Measurements from ENCODE around the gene TIMD4. TPM values are rescaled to one million over a fixed set of nuclear protein-coding genes. Genes with fewer than 3 reads are reported as not detected.

TIMD4 gene
- total RNA-seq, 1 experiment from 2014 or later, result not detected

DNA sequence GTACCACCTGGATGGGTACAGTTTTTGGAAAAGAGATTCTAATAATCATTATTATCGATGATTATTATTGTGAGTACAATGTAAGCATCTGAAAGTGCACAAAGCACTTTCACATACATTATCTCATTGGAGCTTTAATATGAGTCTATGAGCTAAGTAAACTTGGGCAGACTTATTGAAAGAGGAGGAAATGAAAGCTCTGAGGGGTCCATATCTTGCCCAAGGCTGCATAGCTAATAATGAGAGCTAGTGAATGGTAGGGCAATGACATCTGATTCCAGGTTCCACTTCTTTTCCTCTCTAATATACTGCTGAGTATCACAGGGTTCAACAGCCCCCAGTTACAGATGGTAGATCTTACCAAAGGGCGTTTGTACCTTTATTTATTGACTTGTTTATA lies 26.1 kb downstream of the TIMD4 start:
- TF ChIP-seq EZH2 (IDR thresholded peaks at IDR 0.05; ENCODE audit: low read depth), result no peak
- TF ChIP-seq, protein P1, sequence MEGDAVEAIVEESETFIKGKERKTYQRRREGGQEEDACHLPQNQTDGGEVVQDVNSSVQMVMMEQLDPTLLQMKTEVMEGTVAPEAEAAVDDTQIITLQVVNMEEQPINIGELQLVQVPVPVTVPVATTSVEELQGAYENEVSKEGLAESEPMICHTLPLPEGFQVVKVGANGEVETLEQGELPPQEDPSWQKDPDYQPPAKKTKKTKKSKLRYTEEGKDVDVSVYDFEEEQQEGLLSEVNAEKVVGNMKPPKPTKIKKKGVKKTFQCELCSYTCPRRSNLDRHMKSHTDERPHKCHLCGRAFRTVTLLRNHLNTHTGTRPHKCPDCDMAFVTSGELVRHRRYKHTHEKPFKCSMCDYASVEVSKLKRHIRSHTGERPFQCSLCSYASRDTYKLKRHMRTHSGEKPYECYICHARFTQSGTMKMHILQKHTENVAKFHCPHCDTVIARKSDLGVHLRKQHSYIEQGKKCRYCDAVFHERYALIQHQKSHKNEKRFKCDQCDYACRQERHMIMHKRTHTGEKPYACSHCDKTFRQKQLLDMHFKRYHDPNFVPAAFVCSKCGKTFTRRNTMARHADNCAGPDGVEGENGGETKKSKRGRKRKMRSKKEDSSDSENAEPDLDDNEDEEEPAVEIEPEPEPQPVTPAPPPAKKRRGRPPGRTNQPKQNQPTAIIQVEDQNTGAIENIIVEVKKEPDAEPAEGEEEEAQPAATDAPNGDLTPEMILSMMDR (conservative IDR thresholded peaks at IDR 0.05), result no peak

DNA sequence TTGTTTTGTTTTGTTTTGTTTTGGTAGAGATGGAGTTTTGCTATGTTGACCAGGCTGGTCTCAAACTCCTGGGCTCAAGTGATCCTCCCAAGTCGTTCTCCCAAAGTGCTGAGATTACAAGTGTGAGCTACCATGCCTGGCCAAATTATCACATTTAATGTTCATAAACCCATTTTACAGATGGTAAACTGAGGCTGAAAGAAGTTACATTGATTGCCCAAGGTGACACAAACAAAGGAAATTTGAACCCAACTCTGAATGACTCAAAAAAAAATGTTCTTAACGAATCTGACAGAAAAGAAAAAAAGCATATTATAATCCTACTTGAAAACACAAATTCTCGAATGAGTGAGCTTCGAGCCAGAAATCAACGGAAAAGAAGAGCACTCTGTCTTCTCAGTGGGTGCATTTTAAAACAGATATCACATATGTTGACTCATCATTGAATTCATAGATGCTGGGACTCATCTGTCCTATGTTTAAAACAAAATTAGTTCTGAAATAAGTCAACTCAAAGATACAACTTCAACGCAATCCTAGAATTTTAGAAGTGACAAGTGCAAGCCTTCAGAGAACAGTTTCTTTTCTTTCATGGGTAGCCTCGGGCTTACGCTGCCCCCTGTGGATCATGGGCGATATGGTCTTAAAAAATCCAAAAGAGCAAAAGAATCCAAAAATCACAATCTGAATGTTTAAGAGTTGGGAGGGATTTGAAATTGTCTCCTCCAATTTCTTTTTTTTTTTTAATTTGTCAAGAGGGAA lies 28.4 kb downstream of the TIMD4 start:
- Histone ChIP-seq H3K36me3 (ENCODE audit: low read depth) (no peaks in the 10 kb centered on the region), H2AFZ (no peak overlapping the region), H4K20me1 (ENCODE audit: insufficient read depth) (no peaks in the 10 kb centered on the region), H3K4me1 (replicated peaks; ENCODE audit: insufficient read depth) (no peaks in the 10 kb centered on the region), H3K79me2 (ENCODE audit: low read depth) (no peaks in the 10 kb centered on the region), H3K4me3 (no peak overlapping the region), H3K9me2 (ENCODE audit: insufficient read depth) (no peaks in the 10 kb centered on the region; the same call in 1 of the 2 replicates), H3K27me3 (ENCODE audit: insufficient read depth, low read depth) (peaks cover 10% of the 10 kb centered on the region; the same call in 1 of the 2 replicates), H3K4me2 (no peak overlapping the region), H3K9me3 (ENCODE audit: insufficient read depth, low read depth) (no peaks in the 10 kb centered on the region), H3F3A (ENCODE audit: insufficient read depth, low read depth) (no peaks in the 10 kb centered on the region), H3K27ac (no peak overlapping the region)
- CTCF ChIA-PET, result no interaction called here
- no peak for DNase-seq
- intact Hi-C loops (cut with micrococcal nuclease; ENCODE audit: unreplicated experiment), result no loop called here
- no TSS peak for BruUV-seq (replicated peaks)
- no peak for TF ChIP-seq EZH2 (IDR thresholded peaks at IDR 0.05; ENCODE audit: low read depth)
- TF ChIP-seq, protein P1 (conservative IDR thresholded peaks at IDR 0.05), result no peak; the same call in 1 of the 2 replicates
- POLR2A ChIA-PET (ENCODE audit: unreplicated experiment), result no interaction called here

More for the DNA sequence above, 26.1 kb downstream of the TIMD4 start:
- Histone ChIP-seq H3K4me2 (no peak overlapping the region), H3K79me2 (ENCODE audit: low read depth) (no peaks in the 10 kb centered on the region), H3K36me3 (ENCODE audit: low read depth) (no peaks in the 10 kb centered on the region), H4K20me1 (ENCODE audit: insufficient read depth) (no peaks in the 10 kb centered on the region), H3K4me3 (no peak overlapping the region), H3K4me1 (replicated peaks; ENCODE audit: insufficient read depth) (no peaks in the 10 kb centered on the region), H3F3A (ENCODE audit: insufficient read depth, low read depth) (no peaks in the 10 kb centered on the region), H3K27me3 (ENCODE audit: insufficient read depth, low read depth) (peaks cover 16% of the 10 kb centered on the region; the same call in 1 of the 2 replicates), H3K9me2 (ENCODE audit: insufficient read depth) (no peaks in the 10 kb centered on the region; the same call in 1 of the 2 replicates), H3K27ac (no peak overlapping the region), H2AFZ (no peak overlapping the region), H3K9me3 (ENCODE audit: insufficient read depth, low read depth) (no peaks in the 10 kb centered on the region)
- no peak for DNase-seq
- POLR2A ChIA-PET (ENCODE audit: unreplicated experiment), result no interaction called here
- CTCF ChIA-PET, result interaction anchor here (0.6 kb wide), 1 partner anchor 1388 kb away, joined by 3 read pairs; no protein-coding TSS in a partner anchor
- intact Hi-C loops (cut with micrococcal nuclease; ENCODE audit: unreplicated experiment), result no loop called here
- BruUV-seq (replicated peaks), result no TSS peak

DNA sequence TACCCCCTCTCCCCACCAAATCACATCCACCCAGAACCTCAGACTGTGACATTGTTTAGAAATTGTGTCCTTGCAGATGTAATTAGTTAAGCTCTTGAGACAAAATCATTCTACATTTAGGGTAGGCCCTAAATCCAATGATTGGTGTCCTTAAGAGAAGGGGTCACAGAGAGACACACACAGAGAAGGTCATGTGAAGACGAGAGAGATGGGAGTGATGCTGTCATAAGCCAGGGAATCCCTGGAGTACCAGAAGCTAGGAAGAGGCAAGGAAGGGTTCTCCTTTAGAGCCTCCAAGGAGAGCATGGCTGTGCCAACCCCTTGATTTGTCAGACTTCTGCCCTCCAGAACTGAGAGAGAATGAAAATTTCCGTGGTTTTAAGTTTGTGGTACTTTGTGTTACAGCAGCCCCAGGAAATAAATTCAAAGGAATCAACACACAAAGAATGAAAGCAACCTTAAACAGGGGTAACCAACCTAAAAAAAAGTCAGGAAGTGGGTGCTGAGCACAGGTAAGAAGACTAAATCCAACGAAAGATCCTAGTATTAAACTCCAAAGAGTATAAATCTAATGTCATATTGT lies 33.6 kb downstream of the TIMD4 start:
- CTCF ChIA-PET, result no interaction called here
- Histone ChIP-seq H4K20me1 (ENCODE audit: insufficient read depth) (no peaks in the 10 kb centered on the region), H3K9me3 (ENCODE audit: insufficient read depth, low read depth) (no peaks in the 10 kb centered on the region), H3K9me2 (ENCODE audit: insufficient read depth) (no peaks in the 10 kb centered on the region; the same call in 1 of the 2 replicates), H3K4me3 (no peak overlapping the region), H3K79me2 (ENCODE audit: low read depth) (no peaks in the 10 kb centered on the region), H3K27ac (no peak overlapping the region), H3K27me3 (ENCODE audit: insufficient read depth, low read depth) (peaks cover 10% of the 10 kb centered on the region; the same call in 1 of the 2 replicates), H2AFZ (no peak overlapping the region), H3K36me3 (ENCODE audit: low read depth) (no peaks in the 10 kb centered on the region), H3F3A (ENCODE audit: insufficient read depth, low read depth) (no peaks in the 10 kb centered on the region), H3K4me1 (replicated peaks; ENCODE audit: insufficient read depth) (no peaks in the 10 kb centered on the region), H3K4me2 (no peak overlapping the region)
- TF ChIP-seq EZH2 (IDR thresholded peaks at IDR 0.05; ENCODE audit: low read depth), result no peak
- TF ChIP-seq, protein P1 (conservative IDR thresholded peaks at IDR 0.05), result no peak
- BruUV-seq (replicated peaks), result no TSS peak
- DNase-seq, result no peak
- POLR2A ChIA-PET (ENCODE audit: unreplicated experiment), result no interaction called here
- intact Hi-C loops (cut with micrococcal nuclease; ENCODE audit: unreplicated experiment), result no loop called here

Data from PC-9 (cell line).